Measurements from ENCODE around the gene MAFF. TPM values are rescaled to one million over a fixed set of nuclear protein-coding genes. Genes with fewer than 3 reads are reported as not detected.

The MAFF gene
- polyA plus RNA-seq, 1 donor from 2014 or later = 2.1 TPM

DNA sequence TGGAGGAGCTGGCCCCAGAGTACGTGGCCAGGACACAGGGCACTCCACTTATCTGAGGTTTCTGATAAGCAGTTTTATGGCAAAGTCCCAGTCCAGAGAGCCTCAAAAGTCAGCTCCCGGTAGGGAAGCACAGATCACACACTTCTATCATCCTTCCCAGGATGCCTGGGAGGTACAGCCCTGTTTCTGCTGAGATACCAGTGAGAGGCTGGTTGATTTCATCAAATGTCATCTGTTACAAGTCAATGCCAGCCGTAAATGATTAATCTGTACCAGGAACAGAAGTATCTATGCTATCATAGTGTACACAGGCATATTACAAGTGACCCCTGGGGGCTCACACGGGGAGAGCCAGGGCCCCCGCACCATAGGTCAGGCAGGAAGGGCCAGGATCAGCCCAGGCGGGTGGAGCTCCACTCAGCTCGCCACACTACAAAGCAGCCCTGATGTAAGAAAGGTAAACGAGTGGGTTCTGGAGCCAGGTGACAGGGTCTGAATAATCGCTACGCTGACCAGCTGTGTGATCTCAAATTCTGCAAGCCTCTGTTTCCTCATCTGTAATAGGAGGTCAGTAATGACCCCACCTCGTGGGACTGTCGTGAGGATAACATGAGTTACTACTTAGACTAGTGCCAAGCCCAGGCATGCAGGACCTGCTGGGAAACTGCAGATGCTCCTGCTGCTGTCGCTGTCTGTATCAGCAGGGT, 37.8 kb upstream of the MAFF start:
- no peaks in the 10 kb centered on the region for H4K20me1 ChIP-seq (ENCODE audit: insufficient read depth)
- TF ChIP-seq RAD21 (conservative IDR thresholded peaks at IDR 0.05) (no peak), CTCF (IDR thresholded peaks at IDR 0.05; ENCODE audit: poor library complexity, severe bottlenecking) (no peak), MXI1 (conservative IDR thresholded peaks at IDR 0.05; ENCODE audit: poor library complexity, severe bottlenecking) (no peak), EZH2 (IDR thresholded peaks at IDR 0.05; ENCODE audit: borderline replicate concordance, insufficient read depth, low read length, poor library complexity, severe bottlenecking) (no peak), REST (IDR thresholded peaks at IDR 0.05; ENCODE audit: borderline replicate concordance) (no peak), SMC3 (conservative IDR thresholded peaks at IDR 0.05; ENCODE audit: poor library complexity) (no peak)
- H3K9ac ChIP-seq (ENCODE audit: low read length) = no peak overlapping the region
- no peaks in the 10 kb centered on the region for H3F3A ChIP-seq (ENCODE audit: insufficient read depth, low read length, poor library complexity, severe bottlenecking)
- H3K79me2 ChIP-seq (replicated peaks; ENCODE audit: insufficient read depth, low read length) = no peaks in the 10 kb centered on the region
- H3K4me2 ChIP-seq (ENCODE audit: low read length) = no peak overlapping the region
- H3K9me2 ChIP-seq (ENCODE audit: insufficient read depth, low read length) = no peaks in the 10 kb centered on the region
- H3K27me3 ChIP-seq (ENCODE audit: insufficient read depth, low read depth, low read length) = no peaks in the 10 kb centered on the region
- H3K9me3 ChIP-seq (ENCODE audit: low read length) = no peaks in the 10 kb centered on the region
- H3K4me3 ChIP-seq (ENCODE audit: low read length) = no peak overlapping the region
- H2AFZ ChIP-seq (ENCODE audit: low read depth, low read length) = no peak overlapping the region
- no peaks in the 10 kb centered on the region for H3K36me3 ChIP-seq (ENCODE audit: insufficient read depth, low read length)
- no peak overlapping the region for H3K27ac ChIP-seq (ENCODE audit: low read length)

DNA sequence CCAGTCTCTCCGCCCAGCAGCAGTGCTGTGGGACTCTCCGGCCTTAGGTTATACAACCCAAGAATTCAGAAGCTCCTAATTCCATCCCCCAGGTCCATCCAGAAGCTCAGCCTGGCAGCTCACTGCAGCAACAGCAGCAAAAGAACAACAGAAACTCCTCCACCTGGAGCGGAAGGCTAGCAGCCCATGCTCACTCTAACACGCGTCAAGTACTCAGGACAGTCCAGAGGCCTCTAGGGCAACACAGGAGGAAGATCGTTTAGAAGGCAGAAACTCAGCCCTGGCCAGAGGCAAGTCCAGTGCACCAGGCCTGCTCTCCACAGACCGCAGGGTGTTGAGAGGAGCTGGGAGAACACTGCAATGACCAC, 37.3 kb upstream of the MAFF start:
- no peaks in the 10 kb centered on the region for H3K9me3 ChIP-seq (ENCODE audit: low read length)
- H3K4me3 ChIP-seq (ENCODE audit: low read length) = no peak overlapping the region
- TF ChIP-seq MXI1 (conservative IDR thresholded peaks at IDR 0.05; ENCODE audit: poor library complexity, severe bottlenecking) = no peak
- no peak for TF ChIP-seq SMC3 (conservative IDR thresholded peaks at IDR 0.05; ENCODE audit: poor library complexity)
- no peak for TF ChIP-seq POLR2AphosphoS5 (IDR thresholded peaks at IDR 0.05)
- TF ChIP-seq REST (IDR thresholded peaks at IDR 0.05; ENCODE audit: borderline replicate concordance) = no peak
- TF ChIP-seq EP300 (conservative IDR thresholded peaks at IDR 0.05; ENCODE audit: poor library complexity, severe bottlenecking) = no peak
- no peak for TF ChIP-seq RAD21 (conservative IDR thresholded peaks at IDR 0.05)
- no peak for TF ChIP-seq CTCF (IDR thresholded peaks at IDR 0.05; ENCODE audit: poor library complexity, severe bottlenecking)
- TF ChIP-seq TAF1 (IDR thresholded peaks at IDR 0.05; ENCODE audit: low read depth) = no peak
- no peak for TF ChIP-seq EZH2 (IDR thresholded peaks at IDR 0.05; ENCODE audit: borderline replicate concordance, insufficient read depth, low read length, poor library complexity, severe bottlenecking)
- H3K27me3 ChIP-seq (ENCODE audit: insufficient read depth, low read depth, low read length) = no peaks in the 10 kb centered on the region
- no peak overlapping the region for H2AFZ ChIP-seq (ENCODE audit: low read depth, low read length)
- no peaks in the 10 kb centered on the region for H3K79me2 ChIP-seq (replicated peaks; ENCODE audit: insufficient read depth, low read length)
- H3F3A ChIP-seq (ENCODE audit: insufficient read depth, low read length, poor library complexity, severe bottlenecking) = no peaks in the 10 kb centered on the region
- no peaks in the 10 kb centered on the region for H3K9me2 ChIP-seq (ENCODE audit: insufficient read depth, low read length)
- no peak overlapping the region for H3K9ac ChIP-seq (ENCODE audit: low read length)
- no peak overlapping the region for H3K27ac ChIP-seq (ENCODE audit: low read length)
- H3K36me3 ChIP-seq (ENCODE audit: insufficient read depth, low read length) = no peaks in the 10 kb centered on the region
- no peak overlapping the region for H3K4me2 ChIP-seq (ENCODE audit: low read length)
- no peaks in the 10 kb centered on the region for H4K20me1 ChIP-seq (ENCODE audit: insufficient read depth)

Data from neural cell (in vitro differentiated cells).